Measurements from ENCODE around the gene IFT122.
"Not testable (repeated sequence)": the region's sequence is repeated elsewhere in the genome, so short reads cannot be mapped to it uniquely, and the experiment has no call there.

The IFT122 gene

GRCh38 chr3:129545951-129546350 is 105.9 kb downstream of the IFT122 start:
- H3K4me3 ChIP-seq (ENCODE audit: low read depth, low read length); H3K18ac ChIP-seq (ENCODE audit: low read length); H3K4ac ChIP-seq (ENCODE audit: low read depth, low read length); H3K23ac ChIP-seq (ENCODE audit: low read length); H2AFZ ChIP-seq (ENCODE audit: insufficient read depth, low read length, poor library complexity); H2BK120ac ChIP-seq (ENCODE audit: insufficient read depth, low read length, poor library complexity); H4K12ac ChIP-seq (ENCODE audit: low read depth, low read length); H3K14ac ChIP-seq (ENCODE audit: low read length); H4K91ac ChIP-seq (ENCODE audit: low read depth, low read length); H3K27me3 ChIP-seq (ENCODE audit: insufficient read depth, low read length); H2BK5ac ChIP-seq (ENCODE audit: low read depth, low read length, poor library complexity); DNase-seq; H4K8ac ChIP-seq (ENCODE audit: low read depth, low read length); H3K79me2 ChIP-seq (ENCODE audit: control insufficient read depth, insufficient read depth, low read length, poor library complexity); H2AK5ac ChIP-seq (ENCODE audit: low read length); H3K36me3 ChIP-seq (ENCODE audit: control insufficient read depth in 1 of 2, insufficient read depth in 2 of 2, low read length in 2 of 2); H3K27ac ChIP-seq (ENCODE audit: low read depth, low read length); H3K9me3 ChIP-seq (ENCODE audit: insufficient read depth, low read depth, low read length); H2BK12ac ChIP-seq (ENCODE audit: low read length); H3K9ac ChIP-seq (ENCODE audit: low read length); H3K4me2 ChIP-seq (ENCODE audit: low read length): not testable (repeated sequence)
- Histone ChIP-seq H3K79me1 (ENCODE audit: low read length) (peaks cover 13% of the 10 kb centered on the region), H3K4me1 (ENCODE audit: control insufficient read depth in 1 of 2, insufficient read depth in 2 of 2, low read length in 2 of 2) (peaks cover 14 to 16% of the 10 kb centered on the region in 2 experiments)
- no CpG with 5 or more reads among the region's 3 CpGs for WGBS (ENCODE audit: extremely low coverage, insufficient coverage, insufficient read length)

DNA sequence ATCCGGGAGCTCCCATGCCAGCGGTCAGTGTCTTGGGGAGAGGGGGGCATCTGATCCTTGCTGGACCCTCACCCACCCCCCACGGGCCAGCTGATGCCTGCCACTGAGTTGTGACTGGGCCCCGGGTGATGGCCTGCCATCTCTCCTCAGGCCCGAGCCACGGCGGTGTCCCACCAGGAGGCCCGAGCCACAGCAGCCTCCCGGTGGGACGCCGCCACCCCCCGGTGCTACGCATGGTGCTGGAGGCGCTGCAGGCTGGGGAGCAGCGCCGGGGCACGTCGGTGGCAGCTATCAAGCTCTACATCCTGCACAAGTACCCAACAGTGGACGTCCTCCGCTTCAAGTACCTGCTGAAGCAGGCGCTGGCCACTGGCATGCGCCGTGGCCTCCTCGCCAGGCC is 107.2 kb downstream of the IFT122 start:
- Histone ChIP-seq H3K9me3 (ENCODE audit: insufficient read depth, low read depth, low read length) (no peaks in the 10 kb centered on the region), H3K23ac (ENCODE audit: low read length) (no peak overlapping the region), H4K91ac (ENCODE audit: low read depth, low read length) (peak overlapping the region; percentile 1), H3K4ac (ENCODE audit: low read depth, low read length) (no peak overlapping the region), H3K18ac (ENCODE audit: low read length) (no peak overlapping the region), H2BK120ac (ENCODE audit: insufficient read depth, low read length, poor library complexity) (no peak overlapping the region), H3K27me3 (ENCODE audit: insufficient read depth, low read length) (no peaks in the 10 kb centered on the region), H3K4me3 (ENCODE audit: low read depth, low read length) (no peak overlapping the region), H3K4me2 (ENCODE audit: low read length) (no peak overlapping the region), H3K4me1 (ENCODE audit: control insufficient read depth in 1 of 2, insufficient read depth in 2 of 2, low read length in 2 of 2) (peaks cover 14 to 16% of the 10 kb centered on the region in 2 experiments), H2AFZ (ENCODE audit: insufficient read depth, low read length, poor library complexity) (no peak overlapping the region), H4K12ac (ENCODE audit: low read depth, low read length) (no peak overlapping the region), H2BK12ac (ENCODE audit: low read length) (peak overlapping the region; percentile 24), H2BK5ac (ENCODE audit: low read depth, low read length, poor library complexity) (no peak overlapping the region), H2AK5ac (ENCODE audit: low read length) (peak overlapping the region; percentile 65), H3K14ac (ENCODE audit: low read length) (no peak overlapping the region), H3K79me2 (ENCODE audit: control insufficient read depth, insufficient read depth, low read length, poor library complexity) (peaks cover 2% of the 10 kb centered on the region), H3K79me1 (ENCODE audit: low read length) (peaks cover 13% of the 10 kb centered on the region), H3K27ac (ENCODE audit: low read depth, low read length) (no peak overlapping the region), H3K36me3 (ENCODE audit: control insufficient read depth in 1 of 2, insufficient read depth in 2 of 2, low read length in 2 of 2) (no peaks in the 10 kb centered on the region), H4K8ac (ENCODE audit: low read depth, low read length) (no peak overlapping the region), H3K9ac (ENCODE audit: low read length) (no peak overlapping the region)
- WGBS (ENCODE audit: extremely low coverage, insufficient coverage, insufficient read length), result no CpG with 5 or more reads among the region's 24 CpGs
- no peak for DNase-seq

DNA sequence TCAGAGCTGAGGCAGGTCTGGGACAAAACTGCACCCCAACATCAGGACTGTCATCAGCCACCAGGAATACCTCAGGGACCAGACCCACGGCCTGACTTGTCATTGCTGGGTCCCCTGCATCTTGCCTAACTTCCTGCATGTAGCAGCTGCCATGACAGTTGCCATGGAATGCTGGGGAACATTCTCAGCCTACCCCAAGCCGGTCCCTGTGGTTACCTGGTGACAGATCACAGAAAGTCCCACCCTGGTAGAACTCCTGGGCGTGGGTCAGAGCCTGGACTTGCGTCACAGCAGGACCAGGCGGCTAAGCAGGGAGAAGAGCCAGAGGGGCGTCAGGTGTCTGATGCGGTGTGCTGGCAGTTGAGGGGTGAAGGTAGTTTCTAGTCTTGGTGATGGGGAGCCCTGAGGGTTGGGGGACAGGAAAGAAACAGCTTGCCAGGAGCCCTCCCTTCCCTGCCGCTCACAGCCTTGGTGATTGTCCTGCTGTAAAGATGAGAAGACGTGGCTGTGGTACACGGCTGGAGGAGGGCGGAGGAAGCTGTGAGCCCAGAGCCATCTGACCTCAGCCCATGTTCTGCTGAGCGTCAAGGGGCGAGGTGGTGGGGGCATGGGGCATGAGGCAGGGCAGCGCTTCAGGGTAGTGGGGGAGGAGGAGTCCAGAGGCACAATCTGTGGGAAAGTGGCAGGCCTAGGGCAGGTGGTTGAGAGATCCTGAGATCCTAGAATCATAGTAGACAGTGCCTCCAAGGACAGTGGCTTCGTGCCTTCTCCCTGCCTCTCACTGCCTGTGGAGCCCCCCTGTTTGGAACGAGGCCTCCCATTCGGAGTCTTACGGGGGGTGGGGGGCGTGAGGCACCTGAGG is 108.3 kb downstream of the IFT122 start:
- peak overlapping the region; percentile 3 for H3K14ac ChIP-seq (ENCODE audit: low read length)
- no peak overlapping the region for H3K9ac ChIP-seq (ENCODE audit: low read length)
- H4K8ac ChIP-seq (ENCODE audit: low read depth, low read length), result no peak overlapping the region
- H3K79me2 ChIP-seq (ENCODE audit: control insufficient read depth, insufficient read depth, low read length, poor library complexity), result peaks cover 2% of the 10 kb centered on the region
- H2BK5ac ChIP-seq (ENCODE audit: low read depth, low read length, poor library complexity), result no peak overlapping the region
- peak overlapping the region; percentile 78 for H4K91ac ChIP-seq (ENCODE audit: low read depth, low read length)
- no peak overlapping the region for H3K18ac ChIP-seq (ENCODE audit: low read length)
- H3K4me1 ChIP-seq (ENCODE audit: control insufficient read depth in 1 of 2, insufficient read depth in 2 of 2, low read length in 2 of 2), result peaks cover 14 to 16% of the 10 kb centered on the region in 2 experiments
- peak overlapping the region; percentile 87 for H2BK12ac ChIP-seq (ENCODE audit: low read length)
- H2AK5ac ChIP-seq (ENCODE audit: low read length), result peak overlapping the region; percentile 86
- H2BK120ac ChIP-seq (ENCODE audit: insufficient read depth, low read length, poor library complexity), result peak overlapping the region; percentile 50
- H3K79me1 ChIP-seq (ENCODE audit: low read length), result peaks cover 13% of the 10 kb centered on the region
- no CpG with 5 or more reads among the region's 19 CpGs for WGBS (ENCODE audit: extremely low coverage, insufficient coverage, insufficient read length)
- H3K27me3 ChIP-seq (ENCODE audit: insufficient read depth, low read length), result no peaks in the 10 kb centered on the region
- H3K9me3 ChIP-seq (ENCODE audit: insufficient read depth, low read depth, low read length), result no peaks in the 10 kb centered on the region
- no peak for DNase-seq
- H3K23ac ChIP-seq (ENCODE audit: low read length), result no peak overlapping the region
- H3K4ac ChIP-seq (ENCODE audit: low read depth, low read length), result no peak overlapping the region
- no peak overlapping the region for H3K4me2 ChIP-seq (ENCODE audit: low read length)
- no peak overlapping the region for H3K27ac ChIP-seq (ENCODE audit: low read depth, low read length)
- no peaks in the 10 kb centered on the region for H3K36me3 ChIP-seq (ENCODE audit: control insufficient read depth in 1 of 2, insufficient read depth in 2 of 2, low read length in 2 of 2)
- no peak overlapping the region for H3K4me3 ChIP-seq (ENCODE audit: low read depth, low read length)
- no peak overlapping the region for H4K12ac ChIP-seq (ENCODE audit: low read depth, low read length)
- no peak overlapping the region for H2AFZ ChIP-seq (ENCODE audit: insufficient read depth, low read length, poor library complexity)

- peak; percentile 64 to 81 for DNase-seq
- Histone ChIP-seq H2AFZ (ENCODE audit: insufficient read depth, low read length, poor library complexity) (no peak overlapping the region), H3K4me1 (ENCODE audit: control insufficient read depth in 1 of 2, insufficient read depth in 2 of 2, low read length in 2 of 2) (peaks cover 14 to 16% of the 10 kb centered on the region in 2 experiments), H3K14ac (ENCODE audit: low read length) (peak overlapping the region; percentile 84), H4K12ac (ENCODE audit: low read depth, low read length) (peak overlapping the region; percentile 17), H4K91ac (ENCODE audit: low read depth, low read length) (peak overlapping the region; percentile 78), H3K4me2 (ENCODE audit: low read length) (no peak overlapping the region), H2BK120ac (ENCODE audit: insufficient read depth, low read length, poor library complexity) (peak overlapping the region; percentile 50), H3K27me3 (ENCODE audit: insufficient read depth, low read length) (no peaks in the 10 kb centered on the region), H3K36me3 (ENCODE audit: control insufficient read depth in 1 of 2, insufficient read depth in 2 of 2, low read length in 2 of 2) (no peaks in the 10 kb centered on the region), H4K8ac (ENCODE audit: low read depth, low read length) (peak overlapping the region; percentile 22), H3K23ac (ENCODE audit: low read length) (no peak overlapping the region), H3K4ac (ENCODE audit: low read depth, low read length) (peak overlapping the region; percentile 13), H2BK5ac (ENCODE audit: low read depth, low read length, poor library complexity) (peak overlapping the region; percentile 32), H2AK5ac (ENCODE audit: low read length) (peak overlapping the region; percentile 86), H3K27ac (ENCODE audit: low read depth, low read length) (peak overlapping the region; percentile 8), H3K18ac (ENCODE audit: low read length) (peak overlapping the region; percentile 73), H3K79me1 (ENCODE audit: low read length) (peaks cover 13% of the 10 kb centered on the region), H3K9me3 (ENCODE audit: insufficient read depth, low read depth, low read length) (no peaks in the 10 kb centered on the region), H3K79me2 (ENCODE audit: control insufficient read depth, insufficient read depth, low read length, poor library complexity) (peaks cover 2% of the 10 kb centered on the region), H3K4me3 (ENCODE audit: low read depth, low read length) (no peak overlapping the region), H3K9ac (ENCODE audit: low read length) (no peak overlapping the region), H2BK12ac (ENCODE audit: low read length) (peak overlapping the region; percentile 87)
- no CpG with 5 or more reads among the region's 18 CpGs for WGBS (ENCODE audit: extremely low coverage, insufficient coverage, insufficient read length)
Observed at GRCh38 chr3:129549006-129549800, 109.2 kb downstream of the IFT122 start.

Data from trophoblast cell (in vitro differentiated cells and primary cell).